Activated CD4-positive, alpha-beta T cell treated with anti-CD3 and anti-CD28 coated beads for 1 hour (primary cell): ENCODE results near the gene B3GNT7.
"Not testable (repeated sequence)": the region's sequence is repeated elsewhere in the genome, so short reads cannot be mapped to it uniquely, and the experiment has no call there.

Source experiments
- DNase-seq: peaks from one replicate; pipeline ENCODE4 v3.0.0-alpha.2; 2020

The B3GNT7 gene

DNA sequence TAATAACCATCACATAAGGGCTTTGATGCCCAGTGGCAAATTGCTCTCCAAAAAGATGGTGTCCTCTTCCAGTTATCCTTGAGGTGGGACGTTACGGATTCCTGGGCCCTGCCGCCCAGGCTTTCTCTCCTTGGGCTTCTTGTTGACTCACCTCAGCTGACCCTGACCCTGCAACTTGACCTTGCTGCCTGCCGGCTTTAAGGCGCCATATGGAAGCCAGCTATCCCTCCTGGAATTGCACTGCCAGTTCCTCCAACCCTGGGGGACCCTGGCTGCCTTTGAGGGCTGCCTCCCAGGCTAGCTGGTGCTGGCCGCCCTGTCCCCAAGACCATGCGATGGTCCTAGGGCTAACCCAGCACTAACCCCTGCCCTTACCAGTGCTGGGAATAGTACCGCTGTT, 28.3 kb upstream of the B3GNT7 start:
- DNase-seq = no peak

DNA sequence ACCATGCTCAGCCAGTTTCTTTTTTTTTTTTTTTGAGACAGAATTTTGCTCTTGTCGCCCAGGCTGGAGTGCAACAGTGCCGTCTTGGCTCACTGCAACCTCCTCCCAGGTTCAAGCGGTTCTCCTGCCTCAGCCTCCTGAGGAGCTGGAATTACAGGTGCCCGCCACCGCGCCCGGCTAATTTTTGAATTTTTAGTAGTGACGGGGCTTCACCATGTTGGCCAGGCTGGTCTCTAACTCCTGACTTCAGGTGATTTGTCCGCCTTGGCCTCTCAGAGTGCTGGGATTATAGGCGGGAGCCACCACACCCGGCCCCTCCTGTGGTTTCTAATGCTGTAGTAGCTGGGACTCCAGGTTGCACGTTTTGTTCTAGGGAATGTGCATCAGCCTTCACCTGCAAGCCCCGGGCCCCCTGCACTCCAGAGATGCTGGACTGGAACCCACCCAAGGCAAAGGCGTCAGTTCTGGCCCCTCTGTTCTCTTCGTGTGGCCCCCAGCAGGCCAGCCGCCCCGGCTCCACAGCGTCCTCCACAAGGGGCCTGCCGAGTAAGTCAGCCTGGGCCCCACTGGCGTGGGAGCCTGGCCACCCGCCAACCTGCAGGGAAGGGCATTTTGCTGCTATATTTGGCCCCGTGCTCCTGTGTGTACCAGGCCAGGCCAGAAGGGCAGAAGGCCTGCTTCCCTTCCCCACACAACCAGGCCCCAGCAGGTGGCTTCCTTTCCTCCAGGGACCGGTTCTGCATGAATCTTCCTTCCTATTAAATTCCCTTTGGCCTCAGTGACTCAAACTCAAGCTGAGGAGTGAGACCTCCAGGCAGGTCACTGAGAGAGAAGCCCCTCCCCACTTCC, 25.7 kb upstream of the B3GNT7 start:
- DNase-seq = no peak

DNA sequence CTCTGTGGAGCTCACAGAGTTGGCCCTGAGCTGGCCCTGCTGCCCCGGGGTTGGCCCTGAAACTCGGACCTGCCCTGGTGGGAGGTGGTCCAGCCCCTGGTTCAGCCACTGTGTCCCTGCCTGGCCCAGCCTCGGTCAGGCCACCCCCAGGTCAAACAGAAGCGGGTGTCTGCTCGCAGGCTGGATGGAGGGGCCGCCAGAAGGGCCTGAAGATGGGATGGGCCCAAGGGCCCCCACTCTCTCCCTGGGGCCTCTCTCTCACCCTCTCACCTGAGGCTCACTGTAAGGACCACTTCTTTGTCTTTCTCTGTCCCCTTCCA, 25.1 kb upstream of the B3GNT7 start:
- DNase-seq = no peak

DNA sequence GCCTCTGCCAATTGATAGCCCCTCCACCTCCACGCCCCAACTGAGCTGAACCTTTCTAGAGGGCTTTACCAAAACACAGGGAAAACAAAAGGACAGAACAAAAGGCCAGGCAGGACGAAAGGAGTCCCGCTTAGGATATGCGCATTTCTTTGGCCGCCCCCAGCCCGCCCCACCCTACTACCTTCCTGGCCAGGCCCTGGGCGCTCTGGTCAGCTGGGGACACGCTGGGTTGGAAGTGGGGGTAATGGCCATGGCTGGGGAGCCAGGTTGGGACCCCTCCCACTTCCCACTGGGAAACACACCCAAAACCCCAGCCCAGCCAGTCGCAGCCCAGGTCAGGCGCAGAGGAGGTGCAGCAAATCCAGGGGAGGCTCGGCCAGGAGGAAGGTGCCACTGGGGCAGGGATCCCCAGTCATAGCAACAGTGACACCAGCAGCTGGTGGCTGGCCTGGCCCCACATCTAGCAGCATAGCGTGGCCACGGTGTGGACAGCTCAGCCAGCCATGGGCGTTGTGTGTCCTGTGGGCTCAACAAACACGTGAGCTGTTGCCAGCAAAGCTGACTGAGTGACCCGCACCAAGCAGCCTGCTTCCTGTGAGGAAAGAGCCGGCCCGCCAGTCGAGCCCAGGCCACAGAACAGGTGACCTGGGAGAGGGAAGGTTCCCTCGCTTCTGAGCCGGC, 24.6 kb upstream of the B3GNT7 start:
- no peak for DNase-seq

DNA sequence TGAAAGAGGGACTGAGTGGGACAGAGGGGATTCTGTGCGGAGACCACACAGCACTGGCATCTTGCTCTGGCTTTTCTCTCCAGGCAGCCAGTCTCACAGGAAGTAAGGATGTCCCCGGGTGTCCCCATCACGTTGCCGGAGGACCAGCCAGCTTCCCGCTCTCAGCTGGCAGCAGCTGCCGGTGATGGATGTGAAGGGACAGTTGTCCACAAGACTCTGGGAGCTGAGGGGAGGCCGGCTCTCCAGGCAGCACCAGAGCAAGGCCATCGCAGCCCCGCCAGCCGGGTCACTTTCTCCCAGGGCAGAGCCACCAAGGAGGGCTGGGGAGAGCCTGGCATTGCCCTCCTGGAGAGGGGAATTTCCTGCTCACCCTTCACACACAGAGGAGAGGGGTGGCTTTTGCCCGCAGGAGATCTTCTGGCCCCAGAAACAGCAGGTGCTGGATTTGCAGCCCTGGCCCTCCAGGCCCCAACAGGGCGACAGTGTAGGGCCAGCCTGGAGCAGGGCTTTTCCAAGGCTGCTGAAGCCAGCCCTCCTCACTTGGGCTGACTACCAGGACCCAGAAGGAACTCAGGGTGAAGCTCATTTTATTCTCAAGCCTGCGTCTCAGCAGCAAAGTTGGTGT, 24.0 kb upstream of the B3GNT7 start:
- DNase-seq = no peak

DNA sequence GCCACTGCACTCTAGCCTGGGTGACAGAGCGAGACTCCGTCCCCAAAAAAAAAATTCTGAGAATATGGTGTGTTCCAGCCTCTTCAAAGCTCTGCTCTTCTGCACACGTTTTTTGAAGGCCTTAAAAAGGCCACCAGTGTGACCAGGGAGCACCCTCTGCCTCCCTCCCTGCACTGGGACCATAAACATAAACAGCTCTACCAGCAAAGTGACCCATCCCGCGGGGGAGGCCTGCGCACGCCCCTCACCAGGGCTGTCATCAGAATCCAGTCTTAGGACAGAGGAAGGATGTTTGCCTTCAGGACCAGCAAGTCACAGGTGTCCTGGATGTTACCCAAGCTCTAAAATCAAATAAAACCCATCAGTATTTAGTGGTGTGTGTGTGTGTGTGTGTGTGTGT, 23.2 kb upstream of the B3GNT7 start:
- no peak for DNase-seq

DNA sequence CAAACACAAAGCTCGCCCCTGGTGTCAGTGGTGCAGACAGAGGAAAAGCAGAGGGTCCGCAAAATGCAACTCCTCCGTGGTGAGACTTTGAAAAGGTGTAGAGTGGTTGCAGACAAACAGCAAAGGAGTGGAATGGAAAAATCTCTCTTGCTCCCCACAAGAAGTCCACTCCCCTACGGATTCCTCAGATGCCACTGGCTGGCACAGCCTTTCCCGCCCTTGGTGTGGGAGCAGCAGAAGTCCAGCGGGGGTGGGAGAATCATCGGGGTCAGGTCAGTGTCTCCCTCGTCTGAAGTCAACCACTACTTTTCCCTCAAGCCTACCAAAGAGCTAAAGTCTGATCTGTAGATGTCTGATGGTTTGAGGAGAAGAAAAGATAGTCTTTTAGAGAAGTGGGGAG, 22.3 kb upstream of the B3GNT7 start:
- DNase-seq = no peak

DNA sequence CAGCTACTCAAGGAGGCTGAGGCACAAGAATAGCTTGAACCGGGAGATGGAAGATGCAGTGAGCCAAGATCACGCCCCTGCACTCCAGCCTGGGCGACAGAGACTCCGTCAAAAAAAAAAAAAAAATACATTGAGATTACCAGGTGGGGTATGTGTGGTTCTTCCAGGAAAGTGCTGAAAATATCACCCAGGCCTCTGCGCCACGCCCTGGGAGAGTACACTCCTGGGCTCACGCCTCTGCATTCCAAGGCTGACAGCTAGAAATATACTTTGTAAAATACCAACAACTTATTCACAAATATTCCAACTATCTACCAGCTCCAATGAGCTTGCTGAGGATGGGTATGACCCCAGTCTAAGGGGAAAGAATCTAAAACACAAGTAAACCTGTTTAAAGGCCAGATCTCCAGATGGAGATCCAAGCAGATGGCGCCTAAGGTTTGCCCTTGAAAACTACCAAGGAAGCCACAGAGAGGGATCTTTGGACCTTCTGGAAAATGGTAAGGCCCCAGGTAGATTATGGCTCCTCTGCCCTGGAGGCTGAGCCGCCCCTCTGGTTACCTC, 21.6 kb upstream of the B3GNT7 start:
- no peak for DNase-seq

DNA sequence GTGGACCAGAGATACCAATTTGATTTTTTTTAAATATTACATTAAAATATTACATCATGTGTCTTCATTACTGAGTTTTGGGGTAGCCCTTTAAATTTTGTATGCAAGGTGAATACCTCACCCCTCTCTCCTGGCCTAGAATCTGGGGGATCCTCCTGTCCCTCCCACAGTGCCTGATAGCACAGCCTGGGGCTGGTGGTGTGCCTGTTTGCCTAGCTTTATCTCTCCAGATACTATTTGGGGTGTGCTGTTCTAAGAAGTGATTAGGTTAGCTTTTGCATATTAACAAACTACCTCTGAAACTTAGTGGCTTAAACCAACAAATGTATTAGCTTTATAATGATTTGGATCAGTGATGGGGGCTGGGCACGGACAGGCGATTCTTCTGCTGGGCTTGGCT, 20.7 kb upstream of the B3GNT7 start:
- no peak for DNase-seq

DNA sequence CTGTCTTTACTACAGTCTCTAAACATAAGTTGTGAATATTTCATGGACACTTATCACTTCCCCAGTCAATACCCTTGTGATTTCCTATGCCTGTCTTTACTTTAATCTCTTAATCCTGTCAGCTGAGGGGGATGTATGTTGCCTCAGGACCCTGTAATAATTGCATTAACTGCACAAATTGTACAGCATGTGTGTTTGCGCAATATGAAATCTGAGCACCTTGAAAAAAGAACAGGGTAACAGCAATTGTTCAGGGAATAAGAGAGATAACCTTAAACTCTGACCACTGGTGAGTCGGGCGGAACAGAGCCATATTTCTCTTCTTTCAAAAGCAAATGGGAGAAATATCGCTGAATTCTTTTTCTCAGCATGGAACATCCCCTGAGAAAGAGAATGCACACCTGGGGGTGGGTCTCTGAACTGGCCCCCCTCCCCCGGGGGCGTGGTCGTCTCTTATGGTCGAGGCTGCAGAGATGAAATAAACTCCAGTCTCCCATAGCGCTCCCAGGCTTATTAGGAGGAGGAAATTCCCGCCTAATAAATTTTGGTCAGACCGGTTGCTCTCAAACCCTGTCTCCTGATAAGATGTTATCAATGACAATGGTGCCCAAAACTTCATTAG, 19.4 kb upstream of the B3GNT7 start:
- DNase-seq = not testable (repeated sequence)

DNA sequence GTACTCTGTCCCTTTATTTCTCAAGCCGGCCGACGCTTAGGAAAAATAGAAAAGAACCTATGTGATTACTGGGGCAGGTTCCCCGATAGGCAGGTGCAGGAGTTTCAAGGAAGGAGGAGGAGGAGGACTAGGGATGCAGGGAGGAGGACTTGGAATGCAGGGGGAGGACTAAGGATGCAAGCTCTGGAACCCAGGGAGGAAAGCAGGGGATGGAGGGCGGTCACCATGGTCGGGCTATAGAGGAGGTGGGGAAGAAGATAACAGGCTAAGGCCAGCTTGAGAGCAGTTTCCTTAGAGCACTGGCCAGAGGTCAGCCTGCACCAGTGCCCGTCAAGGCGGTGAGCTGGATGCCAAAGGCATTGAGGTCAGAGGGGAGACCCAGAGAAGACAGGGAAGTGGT, 18.7 kb upstream of the B3GNT7 start:
- no peak for DNase-seq

DNA sequence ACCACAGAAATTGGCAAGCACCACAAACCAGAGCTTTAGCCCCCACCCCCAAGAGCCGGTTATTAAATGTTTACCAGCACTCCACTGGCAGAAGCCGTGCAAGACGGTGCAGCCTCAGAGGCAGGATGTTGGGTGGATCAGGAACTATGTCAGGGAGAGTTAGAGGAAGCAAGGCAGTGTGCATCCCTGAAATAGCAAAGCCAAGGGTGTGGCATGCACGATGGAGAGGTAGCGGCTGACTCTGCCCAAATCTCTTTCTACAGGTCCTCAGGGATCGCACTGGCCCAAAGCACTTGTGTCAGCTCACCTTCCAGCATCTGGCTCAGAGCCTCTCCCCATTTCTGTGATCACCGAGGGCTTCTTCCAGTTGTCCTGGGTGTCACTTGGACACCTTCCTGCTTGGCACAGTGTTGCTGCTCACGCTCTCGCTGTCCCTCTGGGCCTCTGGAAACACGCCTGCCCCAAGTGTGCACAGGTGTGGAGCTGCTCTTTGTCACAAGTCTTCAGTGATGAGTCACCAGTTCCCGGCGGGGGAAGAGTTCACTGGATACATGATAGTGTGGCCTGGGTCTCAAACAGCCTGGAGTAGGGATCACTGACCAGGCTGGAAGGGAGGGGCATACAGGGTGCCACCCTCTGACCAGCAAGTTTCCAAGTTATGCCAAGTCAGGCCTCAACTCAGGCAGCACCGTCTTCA, 17.3 kb upstream of the B3GNT7 start:
- no peak for DNase-seq

DNA sequence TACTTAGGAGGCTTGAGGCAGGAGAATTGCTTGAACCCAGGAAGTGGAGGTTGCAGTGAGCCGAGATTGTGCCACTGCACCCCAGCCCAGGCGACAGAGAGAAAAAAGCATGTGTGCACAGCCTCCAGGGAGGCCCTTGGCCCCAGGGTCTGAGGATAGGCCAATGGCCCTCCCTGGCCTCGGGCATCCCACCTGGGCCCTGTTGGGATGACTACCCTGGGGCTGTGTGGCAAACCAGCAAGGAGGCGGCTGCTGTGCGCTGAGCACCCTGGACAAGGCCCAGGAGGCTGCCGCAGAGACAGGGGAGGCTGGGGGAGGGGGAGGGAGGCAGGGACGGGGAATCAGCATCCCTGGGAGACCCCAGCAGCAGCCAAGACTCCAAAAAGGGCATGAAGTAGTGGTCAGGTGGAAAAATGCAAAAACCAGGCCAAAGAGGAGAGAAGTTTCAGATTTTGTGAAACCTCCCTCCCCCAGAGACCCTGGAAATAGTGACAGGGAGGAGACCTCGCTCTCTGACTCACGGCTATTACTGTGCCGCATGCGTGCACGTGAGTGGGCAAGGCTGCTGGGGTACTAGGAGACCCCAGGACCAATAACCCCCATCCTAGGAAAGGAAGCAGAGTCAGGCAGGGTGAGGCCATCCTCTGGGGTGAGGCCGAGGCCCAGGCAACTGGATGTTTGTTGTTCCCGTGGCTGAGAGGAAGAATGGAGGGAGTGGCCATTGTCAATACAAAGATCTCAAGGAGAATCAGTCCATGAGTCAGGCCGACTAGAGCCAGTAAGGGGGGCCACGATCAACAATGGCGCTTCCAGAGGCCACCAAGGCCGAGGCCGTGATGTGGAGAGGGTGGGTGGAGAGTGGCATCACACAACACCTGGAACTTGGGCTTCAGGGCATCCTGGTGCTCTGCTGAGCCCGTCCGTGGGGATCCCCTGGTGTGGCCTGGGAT, 16.0 kb upstream of the B3GNT7 start:
- no peak for DNase-seq

DNA sequence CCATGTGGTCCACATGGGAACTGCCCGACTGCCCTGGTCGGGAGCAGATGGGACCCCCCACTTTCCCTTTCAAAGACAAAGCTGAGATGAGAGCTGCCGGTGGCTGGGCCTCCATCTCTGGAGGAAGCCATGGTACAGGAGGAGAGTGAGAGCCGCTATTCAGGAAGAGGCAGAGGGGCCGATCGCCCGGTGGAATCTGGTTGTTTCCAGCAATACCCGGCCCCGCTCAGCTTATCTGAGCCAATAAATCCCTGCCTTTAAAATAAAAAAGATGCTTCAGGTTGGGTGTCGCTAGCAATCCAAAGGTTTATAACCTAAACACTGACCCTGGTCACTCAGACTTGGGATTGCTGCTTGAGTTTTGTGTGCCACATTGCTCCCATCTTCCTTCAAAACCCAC, 15.2 kb upstream of the B3GNT7 start:
- no peak for DNase-seq

DNA sequence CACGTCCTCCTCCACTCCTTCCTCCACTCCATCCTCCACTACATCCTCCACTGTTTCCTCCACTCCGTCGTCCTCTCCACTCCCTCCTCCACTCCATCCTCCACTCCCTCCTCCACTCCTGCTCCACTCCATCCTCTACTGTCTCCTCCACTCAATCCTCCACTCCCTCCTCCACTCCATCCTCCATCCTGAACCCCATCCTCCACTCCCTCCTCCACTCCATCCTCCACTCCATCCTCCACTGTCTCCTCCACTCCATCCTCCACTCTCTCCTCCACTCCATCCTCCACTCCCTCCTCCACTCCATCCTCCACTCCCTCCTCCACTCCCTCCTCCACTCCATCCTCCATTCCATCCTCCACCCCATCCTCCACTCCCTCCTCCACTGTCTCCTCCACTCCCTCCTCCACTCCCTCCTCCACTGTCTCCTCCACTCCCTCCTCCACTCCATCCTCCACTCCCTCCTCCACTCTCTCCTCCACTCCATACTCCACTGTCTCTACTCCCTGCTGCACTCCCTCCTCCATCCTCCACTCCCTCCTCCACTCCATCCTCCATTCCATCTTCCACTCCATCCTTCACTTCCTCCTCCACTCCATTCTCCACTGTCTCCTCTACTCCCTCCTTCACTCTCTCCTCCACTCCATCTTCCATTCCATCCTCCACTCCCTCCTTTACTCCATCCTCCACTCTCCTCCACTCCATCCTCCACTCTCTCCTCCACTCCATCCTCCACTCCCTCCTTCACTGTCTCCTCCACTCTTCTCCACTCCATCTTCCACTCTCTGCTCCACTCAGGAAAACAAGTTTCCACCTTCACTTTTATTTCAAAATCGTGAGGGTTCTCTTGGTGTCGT, 14.3 kb upstream of the B3GNT7 start:
- DNase-seq = no peak

DNA sequence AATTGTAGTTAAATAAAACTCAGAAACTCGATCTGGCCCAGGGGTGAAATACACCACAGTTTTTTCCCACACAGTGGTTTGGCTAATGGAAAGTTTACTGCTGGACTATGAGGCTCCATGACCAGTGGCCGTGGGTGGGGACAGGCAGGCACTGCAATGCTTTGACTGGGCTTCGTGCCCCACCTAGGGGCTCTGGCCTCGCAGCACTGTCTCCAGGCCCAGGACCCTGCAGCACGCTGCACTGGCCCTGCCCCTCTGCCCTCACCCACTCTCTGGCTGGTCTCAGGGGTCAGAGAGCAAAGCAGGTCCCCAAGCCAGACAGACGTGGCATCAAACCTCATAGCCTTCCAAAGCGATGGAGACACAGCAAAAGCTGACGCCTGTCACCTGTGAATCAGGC, 13.4 kb upstream of the B3GNT7 start:
- no peak for DNase-seq

DNA sequence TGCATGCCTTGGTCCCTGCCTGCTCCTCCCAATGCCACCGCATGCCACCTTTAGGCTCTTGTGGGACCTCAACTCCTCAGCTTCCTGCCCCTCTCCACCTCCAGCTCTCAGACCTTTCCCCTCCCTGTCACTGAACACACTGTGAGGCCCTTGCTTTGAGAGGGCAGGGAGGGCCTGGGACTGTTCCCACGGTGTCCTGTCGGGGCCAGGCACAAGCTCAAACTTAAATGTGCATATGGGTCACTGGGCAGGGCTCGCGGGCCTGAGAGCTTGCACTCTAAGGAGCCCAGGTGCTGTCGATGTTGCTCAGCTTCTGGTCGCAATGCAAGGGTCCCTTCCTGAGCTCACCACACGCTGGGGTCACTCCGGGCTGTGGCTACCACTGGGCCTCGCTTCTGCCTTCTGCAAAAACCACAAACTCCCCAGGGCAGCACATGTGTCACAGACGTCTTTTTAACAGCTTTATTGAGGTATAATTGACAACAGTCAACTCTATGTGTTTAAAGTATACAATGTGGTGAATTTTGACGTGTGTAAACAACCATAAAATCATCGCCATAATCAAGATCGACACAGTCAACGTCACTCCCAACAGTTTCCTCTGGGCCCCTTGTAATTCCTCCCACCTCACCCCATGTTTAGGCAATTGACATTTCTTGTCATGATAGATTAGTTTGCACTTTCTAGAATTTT, 11.9 kb upstream of the B3GNT7 start:
- no peak for DNase-seq

DNA sequence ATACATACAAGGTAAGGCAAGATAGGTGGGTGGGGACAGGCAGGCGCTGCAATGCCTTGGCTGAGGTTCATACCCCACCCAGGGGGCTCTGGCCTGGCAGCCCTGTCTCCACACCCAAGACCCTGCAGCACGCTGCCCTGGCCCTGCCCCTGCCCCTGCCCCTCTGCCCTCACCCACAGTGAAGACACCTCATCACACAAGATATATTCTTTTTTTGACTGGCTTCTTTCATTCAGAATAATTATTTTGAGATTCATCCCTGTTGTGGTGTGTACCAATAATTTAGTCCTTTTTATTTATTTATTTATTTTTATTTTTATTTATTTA, 11.4 kb upstream of the B3GNT7 start:
- DNase-seq = no peak

DNA sequence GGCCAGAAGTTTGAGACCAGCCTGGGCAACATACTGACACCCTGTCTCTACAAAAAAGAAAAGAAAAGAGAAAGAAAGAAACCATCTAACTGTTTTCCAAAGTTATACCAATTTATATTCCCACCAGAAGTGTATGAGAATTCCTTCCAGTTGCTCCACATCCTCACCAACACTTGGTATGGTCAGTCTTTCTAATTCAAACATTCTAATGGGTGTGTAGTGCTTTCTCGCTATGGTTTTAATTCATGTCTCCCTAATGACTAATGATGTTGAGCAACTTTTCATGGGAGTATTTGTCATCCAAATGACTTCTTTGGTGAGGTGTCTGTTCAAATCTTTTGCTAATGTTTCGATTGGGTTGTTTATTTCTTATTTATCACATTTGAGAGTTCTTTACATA, 10.5 kb upstream of the B3GNT7 start:
- DNase-seq = no peak

DNA sequence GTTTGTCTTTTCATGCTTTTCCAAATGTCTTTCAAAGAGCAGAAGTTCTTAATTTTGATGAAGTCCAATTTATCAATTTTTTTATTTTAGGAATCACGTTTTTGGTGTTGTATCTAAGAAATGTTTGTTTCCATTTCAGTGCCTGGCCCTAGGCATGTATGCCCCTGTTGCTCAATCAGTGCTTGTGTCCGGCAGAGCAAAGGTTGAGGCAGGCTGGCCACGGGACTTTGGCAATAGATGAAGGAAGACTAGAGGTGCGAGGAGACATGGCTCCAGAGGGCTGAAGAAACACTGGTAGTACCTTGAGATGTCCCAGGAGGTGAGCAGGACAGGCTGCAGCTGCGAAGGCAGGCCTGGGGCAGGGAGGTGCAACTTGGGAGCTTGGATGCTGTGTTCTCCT, 10.1 kb upstream of the B3GNT7 start:
- DNase-seq = no peak
